CD8-positive, alpha-beta memory T cell (primary cell): ENCODE measurements around the gene CD47. TPM values are rescaled to one million over a fixed set of nuclear protein-coding genes. Genes with fewer than 3 reads are reported as not detected.

Source experiments
- CTCF ChIA-PET: fragments of 350-600 bp; sonication (Branson Sonifier 250); formaldehyde crosslinking; loops from one replicate; lab custom pipeline; 2021; ENCODE audit warnings: antibody characterized with exemption; lab: Charles Lee
- POLR2A ChIA-PET: fragments of 350-600 bp; sonication (Branson Sonifier 250); formaldehyde crosslinking; loops from one replicate; lab custom pipeline; 2021; ENCODE audit warnings: antibody characterized with exemption; lab: Charles Lee
- DNase-seq, 5 donors: peaks; one replicate each; pipeline versions ENCODE4 v3.0.0 to v3.0.0-alpha.2; 2020 to 2022; ENCODE audit warnings: mixed read lengths in 1 of 5
- H3K27ac ChIP-seq: one replicate; pipeline ENCODE4 v1.7.0; 2013; ENCODE audit warnings: low read depth, mild to moderate bottlenecking, low read length, moderate library complexity
- H3K27me3 ChIP-seq: 2 replicates; pipeline ENCODE4 v1.7.0; 2013; ENCODE audit warnings: low read length, mild to moderate bottlenecking; ENCODE audit not compliant: insufficient read depth, poor library complexity, severe bottlenecking
- H3K36me3 ChIP-seq: 2 replicates; pipeline ENCODE4 v1.7.0; 2013; ENCODE audit warnings: mild to moderate bottlenecking, low read length, moderate library complexity; ENCODE audit not compliant: insufficient read depth
- H3K4me1 ChIP-seq: 2 replicates; pipeline ENCODE4 v1.7.0; 2013; ENCODE audit warnings: mild to moderate bottlenecking, low read length, moderate library complexity; ENCODE audit not compliant: insufficient read depth
- H3K4me3 ChIP-seq: 2 replicates; pipeline ENCODE4 v1.7.0; 2013; ENCODE audit warnings: mild to moderate bottlenecking, low read length
- H3K9me3 ChIP-seq: 2 replicates; pipeline ENCODE4 v1.7.0; 2013; ENCODE audit warnings: mild to moderate bottlenecking, low read length
- H3K27ac Mint-ChIP-seq, 8 donors: one replicate each; pipeline ENCODE4 v1.8.0; 2020 to 2021; ENCODE audit warnings: mixed read lengths in 8 of 8, mild to moderate bottlenecking in 6 of 8, inconsistent platforms in 3 of 8, moderate library complexity in 3 of 8
- H3K27me3 Mint-ChIP-seq, 2 donors: one replicate each; pipeline ENCODE4 v1.8.0; 2020 to 2021; ENCODE audit warnings: mixed read lengths in 2 of 2, mild to moderate bottlenecking in 1 of 2, moderate library complexity in 1 of 2
- H3K36me3 Mint-ChIP-seq, 3 donors: one replicate each; pipeline ENCODE4 v1.8.0; 2020 to 2021; ENCODE audit warnings: mixed read lengths in 3 of 3, inconsistent platforms in 1 of 3, mild to moderate bottlenecking in 1 of 3
- H3K4me1 Mint-ChIP-seq, 3 donors: one replicate each; pipeline ENCODE4 v1.8.0; 2020 to 2021; ENCODE audit warnings: mixed read lengths in 3 of 3, inconsistent platforms in 1 of 3, mild to moderate bottlenecking in 1 of 3
- H3K4me3 Mint-ChIP-seq, 7 donors: one replicate each; pipeline ENCODE4 v1.8.0; 2020 to 2021; ENCODE audit warnings: mixed read lengths in 7 of 7, mild to moderate bottlenecking in 6 of 7, moderate library complexity in 4 of 7, inconsistent platforms in 2 of 7
- H3K9me3 Mint-ChIP-seq, 5 donors: one replicate each; pipeline ENCODE4 v1.8.0; 2020 to 2022; ENCODE audit warnings: mixed read lengths in 5 of 5, mild to moderate bottlenecking in 3 of 5, moderate library complexity in 2 of 5, inconsistent platforms in 1 of 5
- polyA plus RNA-seq: library from polyadenylated mRNA; unstranded; fragments of 300-500 nt; fragmentation: Illumina TruSeq; gene quantifications from one replicate; pipeline ENCODE4 v1.2.3, GENCODE V29; 2021
- total RNA-seq, 2 experiments: library from RNA; stranded (reverse); gene quantifications; one replicate each; pipeline ENCODE4 v1.2.3, GENCODE V29; 2021

Gene CD47
- total and polyA plus RNA-seq, 3 experiments from 2014 or later = 126 to 232 (median 131) TPM

DNA sequence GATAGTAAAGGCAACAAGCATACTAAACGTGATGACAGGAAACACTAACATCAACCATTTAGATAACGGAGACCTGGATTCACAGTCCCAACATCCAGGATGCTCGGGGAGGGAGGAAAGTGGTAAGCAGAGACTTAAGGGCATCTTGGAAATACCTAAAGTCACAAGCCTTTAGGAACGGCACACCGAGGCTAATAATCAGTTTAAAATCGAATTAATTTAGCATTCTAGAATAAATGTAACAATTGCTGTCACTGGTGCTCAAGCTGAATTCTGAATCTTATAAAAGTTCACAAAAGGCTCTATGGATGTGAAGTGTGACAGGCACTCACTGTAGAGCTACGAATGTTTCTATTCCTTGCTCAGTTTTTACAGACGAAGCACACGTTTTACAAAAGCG lies 1.3 kb downstream of the CD47 start:
- Mint-ChIP-seq H3K36me3 (peaks cover 0 to 15% (median 2%) of the 10 kb centered on the region in 3 donors), H3K4me1 (peaks cover 26 to 30% (median 27%) of the 10 kb centered on the region in 3 donors), H3K27ac (peak overlapping the region; percentile 93 to 100 (median 100)), H3K27me3 (peaks cover 0 to 2% of the 10 kb centered on the region in 2 donors), H3K9me3 (peaks cover 0 to 2% (median 0%) of the 10 kb centered on the region in 5 donors), H3K4me3 (peak overlapping the region in 6 of 7 donors; percentile 91 to 100 (median 98))
- no peak for DNase-seq
- H3K9me3 ChIP-seq = no peaks in the 10 kb centered on the region
- peak overlapping the region; percentile 76 for H3K4me3 ChIP-seq
- no peaks in the 10 kb centered on the region for H3K27me3 ChIP-seq
- H3K36me3 ChIP-seq = no peaks in the 10 kb centered on the region
- POLR2A ChIA-PET = interaction anchor here (0.6 to 2.5 kb wide), 10 partner anchors 11 to 1914 kb away, joined by 3 to 22 read pairs (median 4); no protein-coding TSS in a partner anchor
- CTCF ChIA-PET = interaction anchor here (0.8 to 1.4 kb wide), 10 partner anchors 15 to 322 kb away, joined by 3 to 4 read pairs (median 3); no protein-coding TSS in a partner anchor
- H3K4me1 ChIP-seq = peaks cover 63% of the 10 kb centered on the region
- H3K27ac ChIP-seq = peak overlapping the region; percentile 97

- Histone ChIP-seq H3K9me3 (no peaks in the 10 kb centered on the region), H3K4me3 (peak overlapping the region; percentile 76), H3K36me3 (no peaks in the 10 kb centered on the region), H3K27ac (peak overlapping the region; percentile 97), H3K27me3 (no peaks in the 10 kb centered on the region), H3K4me1 (peaks cover 69% of the 10 kb centered on the region)
- DNase-seq = peak in 4 of 5 donors; percentile 20 to 57 (median 45)
- Mint-ChIP-seq H3K4me3 (peak overlapping the region in 6 of 7 donors; percentile 83 to 100 (median 98)), H3K36me3 (peaks cover 0 to 15% (median 2%) of the 10 kb centered on the region in 3 donors), H3K27ac (peak overlapping the region; percentile 62 to 100 (median 94)), H3K27me3 (peaks cover 0 to 2% of the 10 kb centered on the region in 2 donors), H3K4me1 (peaks cover 24 to 27% (median 24%) of the 10 kb centered on the region in 3 donors), H3K9me3 (peaks cover 0 to 2% (median 0%) of the 10 kb centered on the region in 5 donors)
- CTCF ChIA-PET = interaction anchor here (1.0 kb wide), 1 partner anchor 9 kb away, joined by 3 read pairs; no protein-coding TSS in a partner anchor
- POLR2A ChIA-PET = interaction anchor here (0.9 to 2.5 kb wide), 3 partner anchors 12 to 136 kb away, joined by 4 to 22 read pairs (median 5); no protein-coding TSS in a partner anchor
Measured at GRCh38 chr3:108088697-108089096, 2.1 kb downstream of the CD47 start.

- Histone ChIP-seq H3K9me3 (no peaks in the 10 kb centered on the region), H3K4me3 (peak overlapping the region; percentile 1), H3K27ac (no peak overlapping the region), H3K36me3 (no peaks in the 10 kb centered on the region), H3K4me1 (peaks cover 69% of the 10 kb centered on the region), H3K27me3 (no peaks in the 10 kb centered on the region)
- Mint-ChIP-seq H3K9me3 (peaks cover 0 to 2% (median 0%) of the 10 kb centered on the region in 5 donors), H3K4me3 (peak overlapping the region in 5 of 7 donors; percentile 83 to 100 (median 98)), H3K36me3 (peaks cover 0 to 15% (median 2%) of the 10 kb centered on the region in 3 donors), H3K27ac (peak overlapping the region in 5 of 8 donors; percentile 68 to 99 (median 85)), H3K27me3 (peaks cover 0 to 2% of the 10 kb centered on the region in 2 donors), H3K4me1 (peaks cover 18 to 21% (median 18%) of the 10 kb centered on the region in 3 donors)
- ChIA-PET CTCF (interaction anchor here (1.0 kb wide), 1 partner anchor 8 kb away, joined by 3 read pairs; no protein-coding TSS in a partner anchor), POLR2A (interaction anchor here (2.5 kb wide), 1 partner anchor 38 kb away, joined by 22 read pairs; no protein-coding TSS in a partner anchor)
- DNase-seq = no peak
Measured at GRCh38 chr3:108088146-108088545, 2.7 kb downstream of the CD47 start.

DNA sequence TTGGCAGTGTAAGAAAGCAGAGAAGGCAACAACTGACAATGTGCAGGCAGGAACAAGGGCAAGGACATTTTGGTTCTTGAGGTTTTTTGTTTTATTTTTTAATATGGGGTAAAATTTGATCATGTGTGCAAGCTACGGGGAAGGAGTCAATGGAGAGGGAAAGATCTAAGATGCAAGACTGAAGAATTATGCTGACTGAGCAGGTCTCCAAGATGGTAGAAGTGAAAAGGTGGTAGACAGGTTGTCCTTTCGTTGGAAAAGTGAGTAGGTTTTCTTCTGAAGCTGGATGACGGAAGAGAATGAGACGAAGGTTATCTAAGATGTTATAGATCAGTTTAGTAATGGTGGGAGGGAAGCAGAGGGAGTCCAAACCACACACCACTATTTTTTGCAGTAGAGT lies 4.2 kb downstream of the CD47 start:
- peaks cover 69% of the 10 kb centered on the region for H3K4me1 ChIP-seq

DNA sequence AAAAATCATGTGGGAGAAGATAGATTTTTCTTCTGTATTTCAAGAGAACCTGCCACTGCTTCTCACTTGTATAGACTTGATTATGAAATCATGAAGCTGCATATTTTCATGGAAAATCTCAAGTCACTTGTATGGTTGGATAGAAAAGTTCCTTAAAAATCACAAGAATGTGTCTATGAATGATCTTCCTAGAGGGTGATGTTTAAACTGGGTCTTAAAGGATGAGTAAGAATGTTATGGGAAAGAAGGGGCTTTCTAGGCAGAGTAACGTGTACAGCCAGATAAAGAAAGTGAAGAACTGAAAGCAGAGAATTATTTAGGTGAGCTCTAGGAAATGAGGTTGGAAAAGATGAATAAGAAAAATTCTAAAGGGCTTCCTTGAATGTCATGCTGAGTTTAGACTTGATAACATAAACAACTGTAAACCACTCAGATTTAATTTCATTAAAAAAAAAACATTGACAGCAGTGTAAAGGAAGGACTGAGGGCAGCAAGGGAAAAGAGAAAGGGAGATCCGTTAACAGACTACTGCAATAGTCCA lies 5.0 kb downstream of the CD47 start:
- Histone ChIP-seq H3K36me3 (no peaks in the 10 kb centered on the region), H3K9me3 (no peaks in the 10 kb centered on the region), H3K27me3 (no peaks in the 10 kb centered on the region), H3K4me1 (peaks cover 72% of the 10 kb centered on the region), H3K4me3 (peak overlapping the region; percentile 14), H3K27ac (no peak overlapping the region)
- ChIA-PET CTCF (interaction anchor here (1.2 kb wide), 1 partner anchor 158 kb away, joined by 5 read pairs; no protein-coding TSS in a partner anchor), POLR2A (interaction anchor here (0.7 kb wide), 1 partner anchor 14 kb away, joined by 4 read pairs; no protein-coding TSS in a partner anchor)
- Mint-ChIP-seq H3K4me3 (no peak overlapping the region), H3K27ac (no peak overlapping the region), H3K9me3 (peaks cover 0 to 2% (median 0%) of the 10 kb centered on the region in 5 donors), H3K36me3 (peaks cover 0 to 16% (median 0%) of the 10 kb centered on the region in 3 donors), H3K27me3 (no peaks in the 10 kb centered on the region), H3K4me1 (peaks cover 0 to 3% (median 2%) of the 10 kb centered on the region in 3 donors)
- no peak for DNase-seq

More for the DNA sequence above, 4.2 kb downstream of the CD47 start:
- no peak for DNase-seq
- peaks cover 3 to 6% (median 3%) of the 10 kb centered on the region in 3 donors for H3K4me1 Mint-ChIP-seq
- H3K4me3 Mint-ChIP-seq = no peak overlapping the region
- H3K4me3 ChIP-seq = peak overlapping the region; percentile 1
- POLR2A ChIA-PET = no interaction called here
- no peak overlapping the region for H3K27ac Mint-ChIP-seq
- H3K36me3 ChIP-seq = no peaks in the 10 kb centered on the region
- H3K27me3 ChIP-seq = no peaks in the 10 kb centered on the region
- no peaks in the 10 kb centered on the region for H3K27me3 Mint-ChIP-seq
- H3K27ac ChIP-seq = no peak overlapping the region
- H3K9me3 ChIP-seq = no peaks in the 10 kb centered on the region
- CTCF ChIA-PET = no interaction called here
- H3K9me3 Mint-ChIP-seq = peaks cover 0 to 2% (median 0%) of the 10 kb centered on the region in 5 donors
- peaks cover 0 to 16% (median 2%) of the 10 kb centered on the region in 3 donors for H3K36me3 Mint-ChIP-seq

- Histone ChIP-seq H3K4me3 (no peak overlapping the region), H3K27ac (no peak overlapping the region), H3K9me3 (no peaks in the 10 kb centered on the region), H3K36me3 (no peaks in the 10 kb centered on the region), H3K4me1 (peaks cover 77% of the 10 kb centered on the region), H3K27me3 (no peaks in the 10 kb centered on the region)
- Mint-ChIP-seq H3K9me3 (peaks cover 0 to under 1% (median 0%) of the 10 kb centered on the region in 5 donors), H3K4me1 (peaks cover 0 to 3% (median 2%) of the 10 kb centered on the region in 3 donors), H3K27ac (no peak overlapping the region), H3K4me3 (no peak overlapping the region), H3K36me3 (peaks cover 0 to 17% (median 0%) of the 10 kb centered on the region in 3 donors), H3K27me3 (no peaks in the 10 kb centered on the region)
- POLR2A ChIA-PET = interaction anchor here (0.7 kb wide), 1 partner anchor 14 kb away, joined by 4 read pairs; no protein-coding TSS in a partner anchor
- CTCF ChIA-PET = interaction anchor here (1.2 kb wide), 1 partner anchor 158 kb away, joined by 5 read pairs; no protein-coding TSS in a partner anchor
- no peak for DNase-seq
Measured at GRCh38 chr3:108085370-108085769, 5.5 kb downstream of the CD47 start.

- Histone ChIP-seq H3K27me3 (no peaks in the 10 kb centered on the region), H3K27ac (no peak overlapping the region), H3K4me3 (no peak overlapping the region), H3K9me3 (no peaks in the 10 kb centered on the region), H3K36me3 (peaks cover 11% of the 10 kb centered on the region), H3K4me1 (peaks cover 90% of the 10 kb centered on the region)
- ChIA-PET CTCF (interaction anchor here (1.2 to 1.3 kb wide), 2 partner anchors 9 to 44 kb away, joined by 3 to 4 read pairs; no protein-coding TSS in a partner anchor), POLR2A (interaction anchor here (0.7 to 0.8 kb wide), 2 partner anchors 13 to 163 kb away, joined by 3 read pairs; no protein-coding TSS in a partner anchor)
- Mint-ChIP-seq H3K27me3 (no peaks in the 10 kb centered on the region), H3K36me3 (peaks cover 10 to 55% (median 19%) of the 10 kb centered on the region in 3 donors), H3K27ac (peak overlapping the region; percentile 1 to 83 (median 63)), H3K4me3 (peak overlapping the region in 6 of 7 donors; percentile 29 to 61 (median 51)), H3K4me1 (peaks cover 10 to 13% (median 11%) of the 10 kb centered on the region in 3 donors), H3K9me3 (no peaks in the 10 kb centered on the region)
- no peak for DNase-seq
Measured at GRCh38 chr3:108079877-108080276, 11.0 kb downstream of the CD47 start.
